SK-N-SH treated with all-trans-retinoic acid at 6 μM for 48 hours (cell line): ENCODE measurements around the gene TMC8.

ENCODE experiments used
- ATAC-seq: fragments of 200-7000 bp; cut with Tn5 transposase; 3 replicates; pipeline ENCODE4 v1.9.1; 2020; ENCODE audit warnings: mild to moderate bottlenecking, moderate library complexity
- ARNTL ChIP-seq: fragments of 450-650 bp; formaldehyde crosslinking; IDR thresholded peaks from 2 replicates; pipeline ENCODE4 v1.5.0; 2020; ENCODE audit warnings: low read depth, mild to moderate bottlenecking, moderate library complexity, borderline replicate concordance
- BACH2 ChIP-seq: fragments of 250-450 bp; sonication (Bioruptor Pico); IDR thresholded peaks from 2 replicates; pipeline ENCODE4 v1.9.0; 2021; ENCODE audit warnings: mild to moderate bottlenecking, borderline replicate concordance
- ESRRG ChIP-seq: fragments of 250-450 bp; sonication (Bioruptor Pico); IDR thresholded peaks from 2 replicates; pipeline ENCODE4 v1.6.1; 2021; ENCODE audit warnings: mild to moderate bottlenecking
- GLIS3 ChIP-seq: fragments of 250-450 bp; sonication (Bioruptor Pico); IDR thresholded peaks from 2 replicates; pipeline ENCODE4 v1.5.0; 2020; ENCODE audit warnings: mild to moderate bottlenecking, moderate library complexity
- ISL1 ChIP-seq: fragments of 250-450 bp; sonication (Bioruptor Pico); IDR thresholded peaks from 2 replicates; pipeline ENCODE4 v2.1.2; 2022; ENCODE audit warnings: mild to moderate bottlenecking, moderate library complexity
- OSR1 ChIP-seq: fragments of 250-450 bp; sonication (Bioruptor Pico); IDR thresholded peaks from 2 replicates; pipeline ENCODE4 v1.8.0; 2022; ENCODE audit warnings: moderate library complexity, mild to moderate bottlenecking, inconsistent platforms
- SNAI2 ChIP-seq: fragments of 250-450 bp; sonication (Bioruptor Pico); IDR thresholded peaks from 2 replicates; pipeline ENCODE4 v1.5.0; 2020; ENCODE audit warnings: mild to moderate bottlenecking, moderate library complexity
- TCF4 ChIP-seq: fragments of 250-450 bp; sonication (Bioruptor Pico); IDR thresholded peaks from 2 replicates; pipeline ENCODE4 v1.8.0; 2021; ENCODE audit warnings: mild to moderate bottlenecking, moderate library complexity, borderline replicate concordance
- TOX ChIP-seq: fragments of 250-450 bp; sonication (Bioruptor Pico); IDR thresholded peaks from 2 replicates; pipeline ENCODE4 v1.8.0; 2021; ENCODE audit warnings: mild to moderate bottlenecking, moderate library complexity, borderline replicate concordance
- ZC3H10 ChIP-seq: fragments of 250-450 bp; sonication (Bioruptor Pico); IDR thresholded peaks from 2 replicates; pipeline ENCODE4 v1.5.1; 2021; ENCODE audit warnings: mild to moderate bottlenecking, moderate library complexity
- ZFP3 ChIP-seq: fragments of 250-450 bp; sonication (Bioruptor Pico); IDR thresholded peaks from 2 replicates; pipeline ENCODE4 v1.5.0; 2020; ENCODE audit warnings: mild to moderate bottlenecking, moderate library complexity
- ZFP30 ChIP-seq: fragments of 450-650 bp; formaldehyde crosslinking; IDR thresholded peaks from 2 replicates; pipeline ENCODE4 v1.5.0; 2022; ENCODE audit warnings: mild to moderate bottlenecking, moderate library complexity
- ZNF565 ChIP-seq: fragments of 450-650 bp; formaldehyde crosslinking; conservative IDR thresholded peaks from 2 replicates; pipeline ENCODE4 v1.5.0; 2020; ENCODE audit warnings: low read depth, mild to moderate bottlenecking, moderate library complexity
- ZNF70 ChIP-seq: fragments of 450-650 bp; formaldehyde crosslinking; IDR thresholded peaks from 2 replicates; pipeline ENCODE4 v1.5.0; 2020; ENCODE audit warnings: mild to moderate bottlenecking, moderate library complexity
- TF ChIP-seq, protein P1 (sequence below): fragments of 250-450 bp; sonication (Bioruptor Pico); IDR thresholded peaks from 2 replicates; pipeline ENCODE4 v1.5.1; 2020; ENCODE audit warnings: low read depth, mild to moderate bottlenecking, moderate library complexity
- TF ChIP-seq, protein P2 (sequence below): fragments of 250-450 bp; sonication (Bioruptor Pico); IDR thresholded peaks from 2 replicates; pipeline ENCODE4 v1.5.1; 2021; ENCODE audit warnings: mild to moderate bottlenecking, moderate library complexity
- TF ChIP-seq, protein P3 (sequence below): fragments of 250-450 bp; sonication (Bioruptor Pico); IDR thresholded peaks from 2 replicates; pipeline ENCODE4 v1.8.0; 2021; ENCODE audit warnings: low read depth, mild to moderate bottlenecking, moderate library complexity, borderline replicate concordance
- TF ChIP-seq, protein P4 (sequence below): fragments of 250-450 bp; sonication (Bioruptor Pico); IDR thresholded peaks from 2 replicates; pipeline ENCODE4 v1.5.0; 2020; ENCODE audit warnings: mild to moderate bottlenecking, moderate library complexity
- TF ChIP-seq, protein P5 (sequence below): fragments of 250-450 bp; sonication (Bioruptor Pico); IDR thresholded peaks from 2 replicates; pipeline ENCODE4 v1.8.0; 2020; ENCODE audit warnings: mild to moderate bottlenecking, moderate library complexity, borderline replicate concordance

TMC8 gene

DNA sequence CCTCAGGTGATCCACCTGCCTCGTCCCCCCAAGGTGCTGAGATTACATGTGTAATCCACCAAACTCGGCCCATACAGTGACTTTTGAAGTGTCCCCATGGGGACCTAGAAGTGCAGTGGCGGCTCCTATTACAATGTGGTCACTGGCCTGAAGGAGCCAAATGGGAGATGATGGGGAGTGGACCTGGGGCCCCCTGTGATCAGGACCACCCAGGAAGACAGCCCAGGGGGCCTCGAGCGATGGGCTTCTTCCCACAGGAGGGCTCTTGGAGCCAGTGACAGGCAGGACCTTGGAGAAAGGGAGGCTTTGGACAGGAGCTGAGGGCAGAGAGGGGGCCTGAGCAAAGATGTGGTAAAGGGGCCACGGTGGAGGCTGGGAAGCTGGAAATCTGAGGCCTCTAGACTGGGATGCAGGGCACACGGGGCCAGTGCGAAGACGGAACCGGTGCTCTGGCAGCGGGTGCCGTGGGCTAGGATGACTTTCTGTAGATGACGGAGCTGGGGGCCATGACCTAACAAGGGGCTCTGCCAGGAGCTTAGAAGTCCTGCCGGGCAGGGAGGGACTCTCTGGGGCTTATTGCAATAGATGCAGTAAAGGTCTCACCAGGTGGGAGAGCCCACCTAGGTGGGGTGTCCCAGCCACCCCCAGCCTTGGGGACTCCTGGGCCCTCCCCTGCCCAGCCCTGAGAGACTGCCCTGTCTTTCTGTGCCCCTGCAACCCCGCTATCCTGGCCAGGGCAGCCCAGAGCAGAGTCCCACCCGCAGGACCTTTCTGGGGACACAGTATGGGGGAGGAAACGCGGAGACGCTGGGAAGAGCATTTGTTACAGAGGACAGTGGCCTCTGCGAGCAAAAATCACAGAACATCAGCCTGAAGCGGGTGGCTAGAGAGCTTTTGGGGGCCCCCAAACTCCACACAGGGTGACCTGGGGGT, 12.9 kb downstream of the TMC8 start:
- TF ChIP-seq ARNTL (no peak), GLIS3 (CRISPR knock-in tag) (no peak), ZC3H10 (CRISPR knock-in tag) (no peak), ZNF70 (CRISPR knock-in tag) (no peak), OSR1 (no peak), SNAI2 (CRISPR knock-in tag) (no peak), ZFP30 (CRISPR knock-in tag) (no peak), ZNF565 (CRISPR knock-in tag) (no peak), TCF4 (CRISPR knock-in tag) (no peak), ESRRG (CRISPR knock-in tag) (no peak), ISL1 (no peak), ZFP3 (no peak), TOX (CRISPR knock-in tag) (no peak), BACH2 (CRISPR knock-in tag) (no peak)
- TF ChIP-seq, protein P1, sequence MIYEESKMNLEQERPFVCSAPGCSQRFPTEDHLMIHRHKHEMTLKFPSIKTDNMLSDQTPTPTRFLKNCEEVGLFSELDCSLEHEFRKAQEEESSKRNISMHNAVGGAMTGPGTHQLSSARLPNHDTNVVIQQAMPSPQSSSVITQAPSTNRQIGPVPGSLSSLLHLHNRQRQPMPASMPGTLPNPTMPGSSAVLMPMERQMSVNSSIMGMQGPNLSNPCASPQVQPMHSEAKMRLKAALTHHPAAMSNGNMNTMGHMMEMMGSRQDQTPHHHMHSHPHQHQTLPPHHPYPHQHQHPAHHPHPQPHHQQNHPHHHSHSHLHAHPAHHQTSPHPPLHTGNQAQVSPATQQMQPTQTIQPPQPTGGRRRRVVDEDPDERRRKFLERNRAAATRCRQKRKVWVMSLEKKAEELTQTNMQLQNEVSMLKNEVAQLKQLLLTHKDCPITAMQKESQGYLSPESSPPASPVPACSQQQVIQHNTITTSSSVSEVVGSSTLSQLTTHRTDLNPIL (CRISPR knock-in tag) = no peak
- TF ChIP-seq, protein P2, sequence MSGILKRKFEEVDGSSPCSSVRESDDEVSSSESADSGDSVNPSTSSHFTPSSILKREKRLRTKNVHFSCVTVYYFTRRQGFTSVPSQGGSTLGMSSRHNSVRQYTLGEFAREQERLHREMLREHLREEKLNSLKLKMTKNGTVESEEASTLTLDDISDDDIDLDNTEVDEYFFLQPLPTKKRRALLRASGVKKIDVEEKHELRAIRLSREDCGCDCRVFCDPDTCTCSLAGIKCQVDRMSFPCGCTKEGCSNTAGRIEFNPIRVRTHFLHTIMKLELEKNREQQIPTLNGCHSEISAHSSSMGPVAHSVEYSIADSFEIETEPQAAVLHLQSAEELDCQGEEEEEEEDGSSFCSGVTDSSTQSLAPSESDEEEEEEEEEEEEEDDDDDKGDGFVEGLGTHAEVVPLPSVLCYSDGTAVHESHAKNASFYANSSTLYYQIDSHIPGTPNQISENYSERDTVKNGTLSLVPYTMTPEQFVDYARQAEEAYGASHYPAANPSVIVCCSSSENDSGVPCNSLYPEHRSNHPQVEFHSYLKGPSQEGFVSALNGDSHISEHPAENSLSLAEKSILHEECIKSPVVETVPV (CRISPR knock-in tag) = no peak
- TF ChIP-seq, protein P3, sequence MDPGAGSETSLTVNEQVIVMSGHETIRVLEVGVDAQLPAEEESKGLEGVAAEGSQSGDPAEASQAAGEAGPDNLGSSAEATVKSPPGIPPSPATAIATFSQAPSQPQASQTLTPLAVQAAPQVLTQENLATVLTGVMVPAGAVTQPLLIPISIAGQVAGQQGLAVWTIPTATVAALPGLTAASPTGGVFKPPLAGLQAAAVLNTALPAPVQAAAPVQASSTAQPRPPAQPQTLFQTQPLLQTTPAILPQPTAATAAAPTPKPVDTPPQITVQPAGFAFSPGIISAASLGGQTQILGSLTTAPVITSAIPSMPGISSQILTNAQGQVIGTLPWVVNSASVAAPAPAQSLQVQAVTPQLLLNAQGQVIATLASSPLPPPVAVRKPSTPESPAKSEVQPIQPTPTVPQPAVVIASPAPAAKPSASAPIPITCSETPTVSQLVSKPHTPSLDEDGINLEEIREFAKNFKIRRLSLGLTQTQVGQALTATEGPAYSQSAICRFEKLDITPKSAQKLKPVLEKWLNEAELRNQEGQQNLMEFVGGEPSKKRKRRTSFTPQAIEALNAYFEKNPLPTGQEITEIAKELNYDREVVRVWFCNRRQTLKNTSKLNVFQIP (CRISPR knock-in tag) = no peak
- TF ChIP-seq, protein P4, sequence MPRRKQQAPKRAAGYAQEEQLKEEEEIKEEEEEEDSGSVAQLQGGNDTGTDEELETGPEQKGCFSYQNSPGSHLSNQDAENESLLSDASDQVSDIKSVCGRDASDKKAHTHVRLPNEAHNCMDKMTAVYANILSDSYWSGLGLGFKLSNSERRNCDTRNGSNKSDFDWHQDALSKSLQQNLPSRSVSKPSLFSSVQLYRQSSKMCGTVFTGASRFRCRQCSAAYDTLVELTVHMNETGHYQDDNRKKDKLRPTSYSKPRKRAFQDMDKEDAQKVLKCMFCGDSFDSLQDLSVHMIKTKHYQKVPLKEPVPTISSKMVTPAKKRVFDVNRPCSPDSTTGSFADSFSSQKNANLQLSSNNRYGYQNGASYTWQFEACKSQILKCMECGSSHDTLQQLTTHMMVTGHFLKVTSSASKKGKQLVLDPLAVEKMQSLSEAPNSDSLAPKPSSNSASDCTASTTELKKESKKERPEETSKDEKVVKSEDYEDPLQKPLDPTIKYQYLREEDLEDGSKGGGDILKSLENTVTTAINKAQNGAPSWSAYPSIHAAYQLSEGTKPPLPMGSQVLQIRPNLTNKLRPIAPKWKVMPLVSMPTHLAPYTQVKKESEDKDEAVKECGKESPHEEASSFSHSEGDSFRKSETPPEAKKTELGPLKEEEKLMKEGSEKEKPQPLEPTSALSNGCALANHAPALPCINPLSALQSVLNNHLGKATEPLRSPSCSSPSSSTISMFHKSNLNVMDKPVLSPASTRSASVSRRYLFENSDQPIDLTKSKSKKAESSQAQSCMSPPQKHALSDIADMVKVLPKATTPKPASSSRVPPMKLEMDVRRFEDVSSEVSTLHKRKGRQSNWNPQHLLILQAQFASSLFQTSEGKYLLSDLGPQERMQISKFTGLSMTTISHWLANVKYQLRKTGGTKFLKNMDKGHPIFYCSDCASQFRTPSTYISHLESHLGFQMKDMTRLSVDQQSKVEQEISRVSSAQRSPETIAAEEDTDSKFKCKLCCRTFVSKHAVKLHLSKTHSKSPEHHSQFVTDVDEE (CRISPR knock-in tag) = no peak
- TF ChIP-seq, protein P5, sequence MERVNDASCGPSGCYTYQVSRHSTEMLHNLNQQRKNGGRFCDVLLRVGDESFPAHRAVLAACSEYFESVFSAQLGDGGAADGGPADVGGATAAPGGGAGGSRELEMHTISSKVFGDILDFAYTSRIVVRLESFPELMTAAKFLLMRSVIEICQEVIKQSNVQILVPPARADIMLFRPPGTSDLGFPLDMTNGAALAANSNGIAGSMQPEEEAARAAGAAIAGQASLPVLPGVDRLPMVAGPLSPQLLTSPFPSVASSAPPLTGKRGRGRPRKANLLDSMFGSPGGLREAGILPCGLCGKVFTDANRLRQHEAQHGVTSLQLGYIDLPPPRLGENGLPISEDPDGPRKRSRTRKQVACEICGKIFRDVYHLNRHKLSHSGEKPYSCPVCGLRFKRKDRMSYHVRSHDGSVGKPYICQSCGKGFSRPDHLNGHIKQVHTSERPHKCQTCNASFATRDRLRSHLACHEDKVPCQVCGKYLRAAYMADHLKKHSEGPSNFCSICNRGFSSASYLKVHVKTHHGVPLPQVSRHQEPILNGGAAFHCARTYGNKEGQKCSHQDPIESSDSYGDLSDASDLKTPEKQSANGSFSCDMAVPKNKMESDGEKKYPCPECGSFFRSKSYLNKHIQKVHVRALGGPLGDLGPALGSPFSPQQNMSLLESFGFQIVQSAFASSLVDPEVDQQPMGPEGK (CRISPR knock-in tag) = no peak
- ATAC-seq = no peak

DNA sequence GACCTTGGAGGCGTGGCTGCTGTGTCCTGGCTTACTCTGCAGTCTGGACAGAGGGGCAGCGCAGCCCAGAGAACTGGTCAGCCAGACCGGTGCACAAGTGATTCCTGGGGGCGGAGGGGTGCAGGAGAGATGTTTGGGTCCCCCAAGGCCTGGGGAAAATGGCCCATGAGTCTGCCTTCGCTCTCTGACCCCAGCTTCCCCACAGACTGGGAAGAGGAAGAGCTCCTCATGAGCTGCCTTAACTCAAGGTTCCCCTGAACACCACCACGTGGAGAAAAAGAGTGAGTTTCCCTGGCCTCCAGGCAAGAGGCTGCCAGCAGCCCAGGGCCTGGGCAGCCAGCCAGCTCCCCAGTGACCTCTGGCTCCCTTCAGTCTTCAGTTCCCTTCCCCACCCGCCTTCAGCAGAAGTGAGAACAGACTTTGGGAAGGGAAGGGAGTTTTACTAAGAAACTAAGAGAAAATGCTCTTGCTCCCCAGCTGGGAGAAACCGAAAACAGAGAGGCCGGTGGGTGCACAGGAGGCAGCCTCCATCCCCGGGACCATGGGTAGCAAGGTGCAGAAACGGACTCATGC, 13.7 kb downstream of the TMC8 start:
- ATAC-seq = peak; percentile 72
- TF ChIP-seq SNAI2 (CRISPR knock-in tag) = no peak
- TF ChIP-seq ISL1 = no peak
- TF ChIP-seq, all 23 proteins: peak for 0
